AG09309 (cell line): Measurements from ENCODE around the gene DCTPP1.

ENCODE experiments used
- DNase-seq: peaks from one replicate; pipeline ENCODE4 v3.0.0-alpha.2; 2010; ENCODE audit warnings: low read depth
- H3K4me3 ChIP-seq: 2 replicates; pipeline ENCODE4 v1.5.1; 2011; ENCODE audit warnings: mild to moderate bottlenecking, low read depth, low read length, moderate library complexity; ENCODE audit not compliant: control insufficient read depth
- CTCF ChIP-seq: IDR thresholded peaks from 2 replicates; pipeline ENCODE4 v1.5.1; 2011; ENCODE audit warnings: mild to moderate bottlenecking, low read depth, low read length, inconsistent platforms; ENCODE audit not compliant: insufficient read depth, control insufficient read depth; ENCODE audit errors: missing control alignments

DCTPP1 gene

GRCh38 chr16:30377050-30377811 lies 52.6 kb downstream of the DCTPP1 start:
- no peak for TF ChIP-seq CTCF
- DNase-seq = no peak
- H3K4me3 ChIP-seq = peak overlapping the region; percentile 49

- no peak for TF ChIP-seq CTCF
- no peak for DNase-seq
- H3K4me3 ChIP-seq = no peak overlapping the region
Observed at GRCh38 chr16:30376461-30376902, 53.3 kb downstream of the DCTPP1 start.

- no peak for TF ChIP-seq CTCF
- H3K4me3 ChIP-seq = no peak overlapping the region
- DNase-seq = no peak
Observed at GRCh38 chr16:30375864-30376263, 54.0 kb downstream of the DCTPP1 start.

GRCh38 chr16:30374538-30374937 lies 55.3 kb downstream of the DCTPP1 start, which contains the start of gene MYL11:
Gene MYL11, plus strand, starts transcription at chr16:30374802. Its CDS starts 56 bp downstream, at chr16:30374858.
- TF ChIP-seq CTCF = no peak
- DNase-seq = no peak
- no peak within 1 kb of the TSS for H3K4me3 ChIP-seq
